ENCODE results near the gene TOGARAM2.

GRCh38 chr2:29055601-29056000, 74.5 kb downstream of the TOGARAM2 start:
- TF ChIP-seq POLR2AphosphoS5 (IDR thresholded peaks at IDR 0.05; ENCODE audit: borderline replicate concordance, low read depth, low read length) (no peak), EZH2 (IDR thresholded peaks at IDR 0.05) (no peak), FOXP2 (optimal IDR thresholded peaks at IDR 0.05; ENCODE audit: control extremely low read depth, extremely low read length, insufficient read depth) (no peak)

Measured in SK-N-MC (cell line).